CD4-positive, alpha-beta T cell treated with Interferon alpha-2 for 1 hour (primary cell): ENCODE data around the gene PM20D1.
"Not testable (repeated sequence)": the region's sequence is repeated elsewhere in the genome, so short reads cannot be mapped to it uniquely, and the experiment has no call there.

Experiments used
- DNase-seq, 2 donors: peaks; one replicate each; pipeline ENCODE4 v3.0.0-alpha.2; 2020 to 2022

Gene PM20D1, protein sequence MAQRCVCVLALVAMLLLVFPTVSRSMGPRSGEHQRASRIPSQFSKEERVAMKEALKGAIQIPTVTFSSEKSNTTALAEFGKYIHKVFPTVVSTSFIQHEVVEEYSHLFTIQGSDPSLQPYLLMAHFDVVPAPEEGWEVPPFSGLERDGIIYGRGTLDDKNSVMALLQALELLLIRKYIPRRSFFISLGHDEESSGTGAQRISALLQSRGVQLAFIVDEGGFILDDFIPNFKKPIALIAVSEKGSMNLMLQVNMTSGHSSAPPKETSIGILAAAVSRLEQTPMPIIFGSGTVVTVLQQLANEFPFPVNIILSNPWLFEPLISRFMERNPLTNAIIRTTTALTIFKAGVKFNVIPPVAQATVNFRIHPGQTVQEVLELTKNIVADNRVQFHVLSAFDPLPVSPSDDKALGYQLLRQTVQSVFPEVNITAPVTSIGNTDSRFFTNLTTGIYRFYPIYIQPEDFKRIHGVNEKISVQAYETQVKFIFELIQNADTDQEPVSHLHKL

DNA sequence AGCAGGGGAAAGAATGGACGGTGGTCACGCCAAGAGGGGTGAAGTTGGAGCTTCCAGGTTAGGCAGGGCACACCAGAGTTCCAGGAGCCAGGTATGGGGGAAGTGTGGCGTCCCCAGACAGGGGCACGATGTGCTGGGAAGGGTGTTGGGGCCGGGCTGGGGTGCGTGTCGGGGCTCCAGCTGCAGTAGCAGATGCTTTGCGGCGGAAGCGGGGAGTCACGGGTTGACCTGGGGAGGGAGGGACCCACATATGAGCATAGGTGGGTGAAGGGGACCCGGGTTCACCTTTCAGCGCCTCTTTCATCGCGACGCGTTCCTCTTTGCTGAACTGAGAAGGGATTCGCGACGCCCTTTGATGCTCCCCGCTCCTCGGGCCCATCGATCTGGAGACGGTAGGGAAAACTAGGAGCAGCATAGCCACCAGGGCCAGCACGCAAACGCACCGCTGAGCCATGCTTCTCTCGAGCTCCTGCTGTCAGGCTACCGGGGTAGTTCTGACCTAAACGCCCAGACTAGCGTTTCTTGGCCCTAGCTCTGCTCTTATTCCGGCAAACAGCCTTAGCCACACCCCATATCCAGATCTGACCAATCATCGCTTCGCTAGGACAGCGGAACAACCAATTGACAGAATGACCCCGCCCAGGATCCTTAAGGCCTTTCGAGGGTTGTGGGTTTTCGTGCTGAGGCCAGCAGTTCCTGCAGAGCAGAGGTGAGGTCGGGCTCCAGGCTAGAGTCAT lies at the start of gene PM20D1:
Gene PM20D1, minus strand, starts transcription at position 514 of the 737 bp plus-strand sequence. Its CDS starts 60 bp downstream, at position 454.
- DNase-seq, result peak; percentile 93 to 95

DNA sequence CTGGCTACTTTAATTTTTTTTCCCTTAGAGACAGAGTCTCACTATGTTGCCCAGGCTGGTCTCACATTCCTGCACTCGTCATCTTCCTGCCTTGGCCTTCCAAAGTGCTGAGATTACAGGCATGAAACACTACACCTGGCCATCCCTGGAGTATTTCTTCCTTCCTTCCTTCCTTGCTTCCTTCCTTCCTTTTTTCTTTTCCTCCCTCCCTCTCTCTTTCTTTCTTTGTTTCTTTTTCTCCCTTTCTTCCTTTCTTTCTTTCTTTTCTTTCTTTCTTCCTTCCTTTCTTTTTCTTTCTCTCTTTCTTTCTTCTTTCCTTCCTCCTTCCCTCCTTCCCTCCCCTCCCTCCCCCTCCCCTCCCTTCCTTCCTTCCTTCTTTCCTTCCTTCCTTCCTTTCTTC lies 46.4 kb upstream of the PM20D1 start:
- no peak for DNase-seq

DNA sequence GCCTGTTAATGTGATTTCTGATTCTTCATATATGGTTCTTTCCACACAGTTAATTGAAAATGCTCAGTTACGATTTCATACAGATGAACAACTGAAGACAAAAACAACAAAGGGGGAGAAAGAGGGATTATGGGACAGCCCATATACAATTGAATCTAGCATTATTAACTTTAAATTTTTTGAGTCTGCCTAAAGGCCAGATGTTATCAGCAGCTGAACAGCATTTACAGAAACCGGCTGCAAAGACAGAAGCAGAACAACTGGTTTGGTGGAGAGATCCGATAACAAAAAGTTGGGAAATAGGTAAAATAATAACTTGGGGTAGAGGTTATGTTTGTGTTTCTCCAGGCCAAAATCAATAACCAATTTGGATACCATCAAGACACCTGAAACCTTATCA lies 44.2 kb upstream of the PM20D1 start:
- not testable (repeated sequence) for DNase-seq

DNA sequence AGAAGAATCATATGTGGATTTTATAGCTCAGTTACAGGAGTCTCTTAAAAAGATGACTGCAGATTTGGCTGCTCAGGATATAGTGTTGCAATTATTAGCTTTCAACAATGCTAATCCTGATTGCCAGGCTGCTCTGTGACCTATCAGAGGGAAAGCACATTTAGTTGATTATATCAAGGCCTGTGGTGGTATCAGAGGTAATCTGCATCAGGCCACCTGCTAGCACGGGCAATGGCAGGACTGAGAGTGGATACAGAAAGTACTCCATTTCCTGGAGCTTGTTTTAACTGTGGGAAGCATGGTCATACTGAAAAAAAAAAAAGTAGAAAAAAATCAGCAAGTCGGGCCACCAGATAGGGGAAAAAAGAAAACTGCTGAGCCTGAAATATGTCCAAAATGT lies 42.2 kb upstream of the PM20D1 start:
- DNase-seq, result not testable (repeated sequence)

DNA sequence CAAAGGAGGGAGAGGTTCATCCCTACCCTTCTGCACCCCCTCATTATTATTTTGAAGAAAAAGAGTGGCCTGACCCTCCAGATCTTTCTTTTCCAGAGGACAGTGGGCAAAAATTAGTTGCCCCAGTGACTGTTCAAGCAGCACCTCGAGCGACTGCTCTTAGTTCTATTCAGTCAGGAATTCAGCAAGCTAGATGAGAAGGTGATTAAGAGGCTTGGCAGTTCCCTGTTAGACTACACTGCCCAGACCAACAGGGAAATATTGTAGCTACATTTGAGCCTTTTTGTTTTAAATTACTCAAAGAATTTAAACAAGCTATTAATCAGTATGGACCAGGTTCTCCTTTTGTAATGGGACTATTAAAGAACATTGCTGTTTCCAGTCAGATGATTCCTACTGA lies 41.5 kb upstream of the PM20D1 start:
- DNase-seq, result not testable (repeated sequence)

DNA sequence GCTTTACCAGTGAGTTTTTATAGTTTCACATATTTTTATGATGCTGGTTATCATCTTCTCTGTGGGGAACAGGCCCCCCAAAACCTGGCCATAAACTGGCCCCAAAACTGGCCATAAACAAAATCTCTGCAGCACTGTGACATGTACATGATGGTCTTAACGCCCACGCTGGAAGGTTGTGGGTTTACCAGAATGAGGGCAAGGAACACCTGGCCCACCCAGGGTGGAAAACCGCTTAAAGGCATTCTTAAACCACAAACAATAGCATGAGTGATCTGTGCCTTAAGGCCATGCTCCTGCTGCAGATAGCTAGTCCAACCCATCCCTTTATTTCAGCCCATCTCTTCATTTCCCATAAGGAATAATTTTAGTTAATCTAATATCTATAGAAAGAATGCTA lies 40.7 kb upstream of the PM20D1 start:
- not testable (repeated sequence) for DNase-seq

DNA sequence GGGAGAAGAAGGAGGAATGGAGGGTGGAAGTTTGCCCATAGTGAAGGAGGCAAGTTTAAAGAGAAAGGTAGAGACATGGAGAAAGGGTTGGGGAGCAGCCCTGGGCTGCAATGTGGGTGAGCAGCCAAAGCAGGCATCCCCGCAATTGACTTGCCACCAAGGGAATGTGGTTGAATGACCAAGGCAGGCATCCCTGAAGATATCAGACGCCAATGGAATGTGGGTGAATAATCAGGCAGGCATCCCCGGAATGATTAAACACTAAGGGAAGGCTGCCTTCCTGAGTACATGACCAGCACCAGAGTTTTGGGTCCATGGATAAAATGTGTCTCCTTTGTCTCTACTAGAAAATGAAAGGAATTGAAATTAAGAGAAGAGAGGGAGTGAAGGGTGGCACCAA lies 39.8 kb upstream of the PM20D1 start:
- not testable (repeated sequence) for DNase-seq

DNA sequence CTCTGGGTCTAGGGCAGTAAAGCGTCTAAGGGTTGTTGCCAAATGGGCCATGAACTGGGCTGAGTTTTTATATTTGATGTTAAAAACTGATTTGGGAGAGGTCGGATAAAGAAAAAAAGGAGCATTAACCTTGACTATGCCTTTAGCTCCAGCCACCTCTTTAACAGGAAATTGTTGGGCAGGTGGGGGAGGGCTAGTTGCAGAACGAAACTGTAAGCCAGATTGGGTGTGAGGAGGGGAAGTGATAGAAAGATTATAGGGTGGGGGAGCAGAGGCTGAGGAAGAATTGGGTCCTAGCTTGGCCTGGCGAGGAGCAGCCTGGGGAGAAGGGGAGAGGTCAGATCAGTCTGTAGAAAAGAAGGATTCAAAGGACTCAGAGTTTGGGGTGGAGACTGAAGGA lies 39.1 kb upstream of the PM20D1 start:
- DNase-seq, result peak in 1 of 2 donors; percentile 9

DNA sequence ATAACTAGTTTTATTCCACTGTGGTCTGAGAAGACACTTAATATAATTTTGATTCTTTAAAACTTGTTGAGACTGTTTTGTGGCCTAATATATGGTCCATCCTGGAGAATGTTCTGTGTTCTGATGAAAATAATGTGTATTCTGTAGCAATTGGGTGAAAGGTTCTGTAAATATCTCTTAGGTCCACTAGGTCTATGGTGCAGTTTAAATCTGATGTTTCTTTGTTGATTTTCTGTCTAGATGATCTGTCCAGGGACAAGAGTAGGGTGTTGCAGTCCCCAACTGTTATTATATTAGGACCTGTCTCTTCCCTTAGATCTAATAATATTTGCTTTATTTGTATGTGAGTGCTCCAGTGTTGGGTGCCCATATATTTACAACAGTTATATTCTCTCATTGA lies 33.9 kb upstream of the PM20D1 start:
- DNase-seq, result no peak

DNA sequence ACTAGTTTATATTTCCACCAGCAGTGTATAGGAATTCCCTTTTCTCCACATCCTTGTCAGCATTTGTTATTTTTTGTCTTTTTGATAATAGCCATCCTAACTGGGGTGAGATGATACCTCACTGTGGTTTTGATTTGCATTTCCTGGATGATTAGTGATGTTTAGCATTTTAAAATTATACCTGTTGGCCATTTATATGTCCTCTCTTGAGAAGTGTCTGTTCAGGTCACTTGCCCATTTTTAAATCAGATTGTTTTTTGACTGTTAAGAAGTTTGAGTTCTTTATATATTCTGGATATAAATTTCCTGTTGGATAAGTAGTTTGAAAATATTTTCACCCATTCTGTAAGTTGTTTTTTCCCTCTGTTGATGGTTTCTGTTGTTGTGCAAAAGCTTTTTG lies 31.0 kb upstream of the PM20D1 start:
- no peak for DNase-seq

DNA sequence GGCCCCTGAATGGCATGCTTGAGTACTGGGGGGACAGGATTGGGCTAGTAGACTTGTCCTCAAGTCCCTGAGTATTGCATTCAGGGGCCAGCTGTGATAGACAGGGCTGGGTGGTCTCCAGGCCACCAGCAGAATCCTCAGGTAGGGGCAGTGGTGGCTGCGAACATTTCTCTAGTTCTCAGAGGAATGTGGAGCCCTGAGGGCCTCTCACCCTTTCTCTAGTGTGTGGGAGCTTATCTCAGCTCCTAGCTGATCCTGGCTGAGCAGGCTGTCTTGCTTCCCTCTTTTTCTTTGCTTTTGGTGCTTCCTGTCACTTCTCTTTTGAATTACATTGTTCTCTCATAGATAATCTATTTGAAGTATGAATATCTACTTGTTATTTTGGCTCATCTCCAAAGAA lies 30.0 kb upstream of the PM20D1 start:
- DNase-seq, result no peak

DNA sequence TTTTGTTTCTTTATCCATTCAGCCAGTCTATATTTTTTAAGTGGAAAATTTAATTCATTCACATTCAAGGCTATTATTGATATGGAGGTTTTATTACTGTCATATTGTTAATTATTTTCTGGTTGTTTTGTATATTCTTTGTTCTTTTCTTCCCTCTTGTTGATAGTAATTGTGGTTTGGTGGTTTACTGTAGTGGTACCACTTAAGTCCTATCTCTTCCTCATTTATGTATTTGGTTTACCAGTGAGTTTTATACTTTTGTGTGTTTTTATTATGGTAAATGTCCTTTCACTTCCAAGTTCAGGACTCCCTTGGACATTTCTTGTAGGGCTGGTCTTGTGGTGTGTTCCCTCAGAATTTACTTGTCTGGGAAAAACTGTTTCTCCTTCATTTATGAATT lies 28.1 kb upstream of the PM20D1 start:
- no peak for DNase-seq

DNA sequence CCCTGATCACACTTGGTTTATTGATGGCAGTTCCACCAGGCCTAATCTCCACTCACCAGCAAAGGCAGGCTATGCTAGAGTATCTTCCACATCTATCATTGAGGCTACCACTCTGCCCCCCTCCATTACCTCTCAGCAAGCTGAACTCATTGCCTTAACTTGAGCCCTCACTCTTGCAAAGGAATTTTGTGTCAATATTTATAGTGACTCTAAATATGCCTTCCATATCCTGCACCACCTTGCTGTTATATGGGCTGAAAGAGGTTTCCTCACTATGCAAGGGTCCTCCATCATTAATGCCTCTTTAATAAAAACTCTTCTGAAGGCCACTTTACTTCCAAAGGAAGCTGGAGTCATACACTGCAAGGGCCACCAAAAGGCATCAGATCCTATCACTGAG lies 23.2 kb upstream of the PM20D1 start:
- not testable (repeated sequence) for DNase-seq

DNA sequence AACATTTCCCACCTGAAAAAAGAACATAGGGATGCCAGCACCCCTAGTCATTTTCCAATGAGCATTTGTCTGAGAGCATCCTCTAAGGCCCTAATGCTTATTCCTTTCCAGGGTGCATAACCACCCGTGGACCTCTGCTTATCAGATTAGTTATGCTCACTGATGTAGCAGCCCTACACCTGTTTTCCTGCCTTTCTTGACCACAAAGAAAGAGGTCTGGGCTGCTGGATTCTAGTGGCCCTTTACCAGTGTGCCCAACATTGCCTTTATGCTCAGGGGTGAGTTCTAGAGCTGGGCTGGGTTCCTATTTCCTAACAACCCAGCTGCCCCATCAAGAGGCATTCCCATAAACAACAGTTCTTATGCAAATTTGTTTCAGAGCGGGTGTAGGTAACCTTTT lies 20.3 kb upstream of the PM20D1 start:
- DNase-seq, result no peak

DNA sequence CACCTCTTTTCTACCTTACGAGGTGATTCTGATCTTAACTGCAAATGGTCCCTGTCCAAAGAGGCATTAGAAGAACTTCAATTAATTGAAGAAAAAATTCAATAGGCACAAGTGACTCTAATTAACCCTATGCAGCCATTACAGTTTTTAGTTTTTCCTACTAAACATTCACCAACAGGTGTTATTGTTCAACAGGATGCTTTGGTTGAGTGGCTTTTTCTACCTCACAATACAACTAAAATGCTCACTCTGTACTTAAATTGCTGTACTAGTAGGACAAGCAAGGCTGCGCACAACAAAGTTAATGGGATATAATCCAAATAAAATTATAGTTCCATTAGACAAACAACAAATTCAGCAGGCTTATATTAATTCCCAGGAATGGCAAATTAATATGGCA lies 11.6 kb upstream of the PM20D1 start:
- DNase-seq, result no peak

DNA sequence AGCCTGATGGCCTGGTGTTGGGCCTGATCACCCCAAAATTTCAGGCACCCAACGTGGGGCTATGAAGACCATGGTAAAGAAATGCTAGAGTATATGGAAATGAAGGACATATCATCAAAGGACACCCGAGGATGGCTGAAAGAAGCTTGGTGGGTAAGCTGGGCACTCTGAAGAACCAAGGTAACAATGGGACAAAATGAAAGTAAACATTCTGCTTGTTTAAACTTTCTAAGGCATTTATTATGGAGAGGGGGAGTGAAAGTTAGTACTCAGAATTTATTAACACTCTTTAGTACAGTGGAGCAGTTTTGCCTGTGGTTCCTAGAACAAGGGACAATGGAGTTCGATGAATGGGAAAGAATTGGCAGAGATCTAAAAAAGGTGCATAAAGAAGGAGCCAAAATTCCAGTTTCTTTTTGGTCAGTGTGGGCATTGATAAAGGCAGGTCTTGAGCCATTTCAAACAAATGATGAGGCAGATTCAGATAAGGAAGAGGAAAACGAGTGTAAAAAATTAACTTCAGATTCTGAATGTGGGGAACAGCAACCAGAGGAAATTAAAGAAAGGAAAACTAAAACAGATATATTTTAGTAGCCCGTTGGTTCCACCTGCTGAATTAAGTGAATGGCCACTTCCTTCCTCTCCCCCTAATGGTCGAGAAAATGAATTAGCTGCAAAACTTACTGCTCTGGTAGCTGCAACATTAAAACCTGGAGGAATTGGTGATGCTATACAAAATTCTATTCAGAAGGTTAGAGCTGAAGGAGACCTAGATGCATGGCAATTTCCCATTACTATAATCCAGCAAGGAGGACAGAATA lies 8.4 kb upstream of the PM20D1 start:
- DNase-seq, result no peak

DNA sequence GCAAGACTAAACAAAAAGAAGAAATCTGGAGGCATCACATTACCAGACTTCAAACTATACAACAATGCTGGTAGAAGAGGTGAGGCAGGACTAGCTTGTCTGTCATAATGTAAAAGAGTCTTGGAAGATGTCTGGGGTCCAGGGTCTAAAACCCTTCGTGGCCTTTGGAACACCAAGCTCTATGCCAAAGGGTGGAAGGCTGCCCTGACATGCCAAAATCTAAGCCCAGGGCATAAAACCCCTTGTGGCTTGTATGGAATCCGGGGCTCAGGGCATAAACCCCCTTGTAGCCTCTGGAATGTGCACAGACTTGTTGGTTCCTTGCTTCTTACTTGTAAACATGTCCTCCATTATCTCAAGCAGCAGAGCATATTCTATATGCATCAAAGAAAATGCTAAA lies 7.6 kb upstream of the PM20D1 start:
- not testable (repeated sequence) for DNase-seq

DNA sequence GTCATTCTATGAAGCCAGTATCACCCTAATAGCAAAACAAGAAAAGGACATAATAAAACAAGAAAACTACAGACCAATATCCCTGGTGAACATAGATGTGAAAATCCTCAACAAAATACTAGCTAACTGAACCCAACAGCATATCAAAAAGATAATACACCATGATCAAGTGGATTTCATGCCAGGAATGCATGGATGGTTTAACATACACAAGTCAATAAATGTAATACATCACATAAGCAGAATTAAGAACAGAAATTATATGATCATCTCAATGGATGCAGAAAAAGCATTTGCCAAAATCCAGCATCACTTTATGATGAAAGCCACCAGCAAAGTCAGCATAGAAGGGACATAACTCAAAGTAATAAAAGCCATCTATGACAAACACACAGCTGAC lies 6.5 kb upstream of the PM20D1 start:
- DNase-seq, result no peak

DNA sequence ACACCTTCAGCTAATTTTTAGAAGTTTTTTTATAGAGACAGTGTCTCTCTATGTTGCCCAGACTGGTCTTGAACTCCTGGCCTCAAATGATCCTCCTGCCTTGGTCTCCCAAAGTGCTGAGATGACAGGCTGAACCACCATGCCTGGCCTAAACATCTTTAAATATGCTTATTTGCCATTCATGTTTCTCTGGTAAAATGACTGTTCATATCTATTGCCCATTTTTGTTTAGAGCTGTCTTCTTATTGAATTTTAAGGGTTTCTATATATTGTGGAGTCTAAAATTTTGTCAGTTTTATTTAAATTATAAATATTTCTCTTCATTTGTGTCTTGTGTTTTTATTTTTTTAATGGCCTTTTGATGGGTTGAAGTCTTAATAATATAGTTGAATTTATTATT lies 3.0 kb upstream of the PM20D1 start:
- no peak for DNase-seq

DNA sequence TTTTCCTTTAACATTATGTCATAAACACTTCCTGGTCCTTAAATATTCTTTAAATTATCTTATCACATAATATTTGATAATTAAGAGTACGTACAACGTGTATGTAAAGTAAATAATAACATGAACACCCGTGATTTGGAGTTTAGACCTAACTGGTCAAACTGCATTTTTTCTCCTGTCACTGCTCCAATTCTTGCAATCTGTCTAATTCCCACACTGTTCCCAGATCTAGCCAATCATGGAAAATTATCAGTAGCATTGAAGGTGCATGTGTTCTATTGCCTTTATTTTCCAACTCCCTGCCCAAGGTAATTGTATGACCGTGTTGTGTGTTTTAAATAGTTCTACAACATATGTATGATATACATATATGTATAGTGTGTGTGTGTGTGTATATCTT lies 2.1 kb upstream of the PM20D1 start:
- DNase-seq, result no peak

DNA sequence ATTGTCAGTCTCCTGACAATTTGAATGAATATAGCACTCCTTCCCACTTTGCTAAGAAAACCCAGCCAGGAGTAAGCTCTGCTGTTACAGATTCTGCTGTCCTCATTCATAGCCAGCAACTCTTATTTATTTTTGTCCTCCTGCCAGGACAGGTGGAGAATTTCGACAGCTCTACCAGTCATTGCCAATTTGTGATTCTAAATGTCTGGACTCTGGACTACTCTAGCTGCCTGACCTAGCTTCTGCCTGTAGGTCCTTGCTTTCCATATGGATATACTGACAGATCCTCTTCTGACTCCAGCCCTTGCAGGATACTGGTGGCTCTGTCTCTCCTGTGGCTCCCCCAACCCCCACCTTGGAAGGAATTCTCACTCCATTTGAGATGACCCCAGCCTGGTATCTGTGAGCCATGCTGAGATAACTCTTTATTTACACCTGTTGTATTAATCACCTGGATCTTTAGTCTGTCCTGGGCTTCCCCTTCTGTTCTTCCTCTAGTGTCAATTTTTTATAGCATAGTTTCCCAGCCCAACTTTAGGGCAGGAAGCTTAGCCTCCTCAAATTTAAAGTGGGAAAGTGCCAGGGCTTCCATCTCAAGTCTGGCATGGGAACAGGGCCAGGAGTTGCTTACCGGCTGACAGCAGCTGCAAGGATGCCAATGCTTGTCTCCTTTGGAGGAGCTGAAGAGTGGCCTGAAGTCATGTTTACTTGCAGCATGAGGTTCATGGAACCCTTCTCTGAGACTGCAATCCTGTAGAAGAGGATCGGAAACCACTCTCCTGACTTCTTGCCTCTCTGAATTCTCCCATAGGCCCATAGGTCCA lies 6.7 kb downstream of the PM20D1 start:
- DNase-seq, result no peak

DNA sequence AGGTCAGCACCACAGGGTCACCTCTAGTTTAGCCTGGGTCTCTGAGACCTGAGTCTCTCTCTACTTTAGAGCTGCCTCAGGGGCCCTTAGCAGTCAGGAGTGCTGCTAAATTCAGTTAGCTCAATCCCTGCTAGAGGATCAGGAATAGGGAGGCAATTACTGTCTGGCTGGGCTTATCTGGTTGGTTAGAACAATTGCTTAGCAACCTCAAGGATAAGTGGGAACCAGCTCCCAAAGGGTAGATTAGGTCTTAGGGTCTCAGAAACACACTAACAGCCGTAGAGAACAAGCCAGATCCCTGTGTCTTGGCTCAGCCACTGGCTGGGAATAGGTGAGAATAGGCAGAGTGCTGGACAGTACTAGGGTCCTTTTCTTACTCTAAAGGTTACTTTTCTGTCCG lies 7.7 kb downstream of the PM20D1 start:
- DNase-seq, result no peak
